ENCODE measurements around the gene PMPCA.

DNA sequence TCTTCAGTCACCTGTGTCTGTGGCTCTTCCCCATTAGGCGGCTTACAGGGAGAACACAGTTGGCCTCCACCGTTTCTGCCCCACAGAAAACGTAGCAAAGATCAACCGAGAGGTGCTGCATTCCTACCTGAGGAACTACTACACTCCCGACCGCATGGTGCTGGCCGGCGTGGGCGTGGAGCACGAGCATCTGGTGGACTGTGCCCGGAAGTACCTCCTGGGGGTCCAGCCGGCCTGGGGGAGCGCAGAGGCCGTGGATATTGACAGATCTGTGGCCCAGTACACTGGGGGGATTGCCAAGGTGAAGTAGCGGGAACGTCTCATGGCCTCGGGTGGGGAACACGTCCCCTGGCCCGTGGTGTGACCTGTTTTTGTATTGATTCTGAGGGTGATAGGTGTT is 6.5 kb downstream of the PMPCA start:
- no peak for TF ChIP-seq CTCF (IDR thresholded peaks at IDR 0.05; ENCODE audit: low read depth, low read length)
- TF ChIP-seq EZH2phosphoT487 (IDR thresholded peaks at IDR 0.05; ENCODE audit: low read depth): no peak

Measured in OCI-LY3 (cell line).